ENCODE data around the gene GNB1.
A peak's percentile ranks its signal among the peaks of the same experiment; 100 is the strongest.

Gene GNB1

DNA sequence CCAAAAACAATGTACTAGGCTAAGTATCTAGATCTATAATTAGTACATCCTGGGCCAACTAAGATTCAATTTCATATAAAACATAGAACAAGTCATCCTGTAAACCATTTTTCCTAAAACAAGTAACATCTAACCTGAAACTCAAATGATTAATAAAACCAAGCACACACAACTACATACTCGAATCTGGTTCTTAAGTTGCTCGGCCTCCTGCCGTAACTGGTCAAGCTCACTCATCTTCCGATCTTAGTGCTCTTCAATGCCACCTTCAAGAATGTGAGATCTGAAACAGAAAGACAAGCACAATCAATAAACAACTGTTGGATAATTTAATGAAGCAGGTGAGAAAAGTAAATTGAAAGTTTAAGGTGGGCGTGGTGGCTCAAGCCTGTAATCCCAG lies 65.7 kb downstream of the GNB1 start:
- no peak for DNase-seq (ENCODE audit: low spot score)

DNA sequence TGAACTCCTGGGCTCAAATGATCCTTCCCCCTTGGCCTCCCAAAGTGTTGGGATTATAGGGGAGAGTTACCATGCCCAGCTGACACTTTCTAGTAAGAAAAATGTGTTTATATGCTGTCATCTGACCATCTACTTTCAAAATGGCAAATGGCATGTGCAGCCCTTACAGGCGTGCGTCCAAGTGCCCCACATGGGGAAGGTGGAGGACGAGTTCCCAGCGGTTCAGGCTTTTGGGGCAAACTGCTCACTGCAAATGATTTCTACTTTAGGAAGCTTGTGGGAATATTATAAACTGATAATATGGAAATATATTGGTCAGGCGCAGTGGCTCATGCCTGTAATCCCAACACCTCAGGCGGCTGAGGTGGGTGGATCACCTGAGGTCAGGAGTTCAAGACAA lies 71.1 kb downstream of the GNB1 start:
- no peak for DNase-seq (ENCODE audit: low spot score)

DNA sequence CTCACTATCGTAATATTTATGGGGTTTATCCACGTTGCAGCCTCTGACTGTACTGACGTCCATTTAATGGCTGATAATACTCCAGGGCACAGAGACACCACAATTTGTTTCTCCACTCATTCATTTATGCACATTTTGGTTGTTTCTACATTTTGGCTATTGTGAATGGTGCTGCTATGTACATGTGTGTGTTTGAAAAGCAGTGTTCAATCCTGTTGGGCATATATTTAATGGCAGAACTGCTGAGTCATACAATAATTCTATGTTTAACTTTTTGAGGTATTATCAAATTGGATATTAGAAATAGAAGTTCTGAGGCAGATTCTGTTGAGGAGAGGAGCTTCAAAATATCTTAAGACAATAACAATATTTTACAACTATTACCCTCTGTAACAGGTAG lies 73.7 kb downstream of the GNB1 start:
- no peak for DNase-seq (ENCODE audit: low spot score)

DNA sequence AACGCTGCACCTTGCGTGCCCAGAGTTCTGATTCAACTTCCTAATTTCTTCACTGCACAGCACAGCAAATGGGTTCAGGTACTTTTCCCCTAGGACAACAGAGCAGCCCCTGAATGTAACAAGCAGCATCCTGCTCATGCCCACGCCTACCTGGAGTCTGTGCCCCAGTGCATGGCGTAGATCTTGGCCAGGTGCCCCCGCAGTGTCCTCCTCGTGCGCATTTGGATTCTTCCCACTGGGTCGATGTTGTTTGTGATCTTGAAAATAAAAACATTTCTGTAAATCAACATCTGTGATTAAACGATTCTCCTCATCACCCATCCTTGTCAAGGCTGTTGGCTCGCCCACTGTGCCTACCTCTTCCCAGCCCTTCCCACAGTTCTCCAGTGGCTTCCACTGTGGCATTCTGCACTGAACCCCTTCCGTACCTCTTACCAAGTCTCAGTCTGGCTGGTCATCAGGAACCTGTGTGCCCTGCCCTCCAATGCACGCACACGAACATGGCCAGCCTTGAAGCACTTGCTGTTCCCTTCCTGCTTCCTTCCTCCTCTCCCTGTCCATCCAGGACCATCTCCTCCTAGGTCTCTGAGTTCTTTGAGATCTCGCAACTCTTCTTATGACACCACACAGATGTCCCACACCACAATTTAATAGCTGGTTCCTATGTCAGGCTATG lies 75.1 kb downstream of the GNB1 start:
- no peak for DNase-seq (ENCODE audit: low spot score)

DNA sequence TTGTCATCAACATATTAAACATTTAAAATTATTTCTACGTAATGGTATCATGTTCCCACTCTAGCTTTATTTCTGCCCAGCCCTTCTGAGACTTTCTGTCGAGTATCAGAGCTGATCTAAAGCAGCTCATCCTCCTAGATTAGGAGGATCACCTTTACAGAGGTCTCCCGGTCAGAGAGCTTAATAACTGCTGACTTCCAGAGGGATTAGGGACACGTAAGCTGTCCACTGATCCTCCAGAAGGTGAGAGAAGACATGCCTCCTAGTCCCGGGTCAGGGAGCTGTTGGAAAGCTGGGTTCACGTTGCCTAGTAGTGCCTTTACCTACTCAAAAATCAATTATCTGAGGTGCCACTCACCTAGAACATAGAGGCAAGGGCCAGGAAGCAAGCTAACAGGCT lies 81.4 kb downstream of the GNB1 start:
- no peak for DNase-seq (ENCODE audit: low spot score)

DNA sequence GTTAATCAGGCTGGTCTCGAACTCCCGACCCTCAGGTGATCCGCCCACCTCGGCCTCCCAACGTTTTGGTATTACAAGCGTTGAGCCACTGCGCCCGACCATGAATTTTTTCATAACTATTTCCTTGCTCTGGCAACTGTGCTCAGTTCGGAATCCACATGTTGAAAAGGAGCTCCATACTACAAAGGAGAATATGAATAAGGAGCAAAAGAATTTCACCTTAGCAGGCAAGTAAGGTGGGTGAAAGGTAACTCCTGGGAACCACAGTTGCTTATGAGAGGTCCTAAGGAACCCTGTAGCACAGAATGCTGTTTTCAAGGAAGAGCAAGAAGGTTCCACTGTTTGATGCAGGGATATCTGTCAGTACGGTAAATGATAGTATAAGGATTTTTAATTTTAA lies 82.7 kb downstream of the GNB1 start:
- DNase-seq (ENCODE audit: low spot score), result no peak

DNA sequence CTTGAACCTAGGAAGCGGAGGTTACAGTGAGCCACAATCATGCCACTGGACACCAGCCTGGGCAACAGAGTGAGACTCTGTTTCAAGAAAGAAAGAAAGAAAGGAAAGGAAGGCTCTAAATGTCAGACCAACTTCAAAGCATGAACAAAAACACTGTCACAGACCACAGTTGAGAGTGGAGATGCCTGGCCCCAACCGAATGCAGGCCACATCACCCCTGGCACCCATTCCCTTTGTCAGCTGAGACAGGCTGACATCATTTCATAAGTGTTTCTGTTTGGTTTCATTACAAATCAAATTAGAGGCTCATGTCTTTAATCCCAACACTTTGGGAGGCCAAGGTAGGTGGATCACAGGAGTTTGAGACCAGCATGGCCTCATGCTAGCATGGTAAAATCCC lies 84.0 kb downstream of the GNB1 start:
- DNase-seq (ENCODE audit: low spot score), result peak; percentile 58

DNA sequence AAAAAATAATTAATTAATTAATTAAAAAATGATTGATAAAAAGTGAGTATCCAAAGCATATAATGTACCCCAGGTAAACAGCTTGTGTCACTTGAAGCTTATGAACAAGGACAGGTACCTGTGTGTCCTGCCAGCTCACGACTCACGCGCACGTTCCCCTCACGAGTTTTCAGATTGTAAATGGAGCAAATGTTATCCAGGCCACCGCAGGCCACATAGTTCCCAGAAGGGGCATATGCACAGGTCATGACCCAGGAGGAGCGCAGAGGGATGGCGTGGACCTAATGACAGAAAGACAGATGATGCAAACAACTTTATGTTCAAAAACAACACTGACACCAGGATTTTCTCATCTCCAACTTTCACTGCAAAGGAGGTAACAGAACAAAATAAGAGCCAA lies 86.6 kb downstream of the GNB1 start:
- no peak for DNase-seq (ENCODE audit: low spot score)

DNA sequence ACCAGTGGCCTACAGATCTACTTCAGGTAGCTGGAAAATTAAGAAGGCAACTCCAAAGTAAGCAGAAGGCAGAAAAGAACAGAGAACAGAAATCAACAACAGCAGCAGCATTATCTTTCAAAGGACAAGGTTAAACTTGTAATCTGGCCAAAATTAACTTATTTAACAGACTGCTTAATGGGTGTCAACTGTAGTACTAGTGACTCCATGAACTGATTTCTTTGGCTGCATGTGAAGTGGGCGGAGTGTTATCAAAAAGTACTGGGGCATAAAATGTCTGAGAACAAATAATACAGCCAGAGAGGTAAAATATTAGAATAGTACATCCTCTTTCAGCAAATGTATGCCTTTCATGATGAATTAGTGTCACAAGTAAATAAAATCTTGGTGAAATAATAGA lies 88.0 kb downstream of the GNB1 start:
- no peak for DNase-seq (ENCODE audit: low spot score)

DNA sequence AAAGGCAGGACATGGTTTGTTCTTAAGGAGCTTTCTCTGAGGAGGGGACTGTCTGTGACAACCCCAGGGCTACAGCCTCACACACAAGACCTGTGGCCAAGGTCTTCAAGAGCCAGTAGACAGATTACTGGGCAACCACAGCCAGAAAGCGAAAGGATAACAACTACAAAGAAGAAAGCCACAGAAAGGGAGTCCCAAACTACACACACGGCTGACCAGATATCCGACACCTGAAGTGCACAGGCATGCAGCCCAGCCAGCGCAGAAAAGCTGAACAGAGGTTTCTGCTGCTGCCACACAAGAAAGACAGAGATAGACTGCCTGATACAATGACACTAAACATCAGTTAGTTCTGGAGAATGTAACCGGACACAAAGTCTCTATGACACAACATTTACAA lies 91.2 kb downstream of the GNB1 start:
- DNase-seq (ENCODE audit: low spot score), result no peak

DNA sequence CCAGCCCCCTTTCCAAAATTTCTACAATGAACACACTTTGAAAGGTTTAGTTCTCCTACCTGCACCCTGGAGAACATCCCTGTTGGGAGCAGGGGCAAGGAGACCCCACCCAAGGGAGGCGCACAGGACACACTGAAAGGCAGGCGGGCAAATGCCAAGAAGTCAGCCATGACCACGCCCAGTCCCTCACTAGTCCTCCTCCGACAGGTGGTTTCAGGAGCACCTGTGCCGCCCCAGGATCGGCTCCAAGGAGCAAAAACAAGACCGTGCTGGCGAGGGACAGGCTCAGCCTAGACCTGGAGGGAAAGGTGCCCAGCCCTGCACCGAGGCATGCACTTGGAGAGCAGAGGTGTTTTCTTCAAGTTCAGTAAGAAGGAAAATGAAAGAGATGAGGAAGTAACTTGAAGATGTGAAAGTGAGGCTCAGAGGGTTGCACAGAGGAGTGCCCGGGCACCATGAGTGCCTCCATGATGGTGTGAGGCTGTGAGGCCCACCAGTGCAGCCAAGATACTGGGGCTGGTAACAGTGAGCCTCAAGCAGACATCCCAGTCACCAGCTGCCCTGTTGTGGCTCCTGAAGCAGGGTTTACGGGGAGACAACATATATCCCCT lies 93.1 kb downstream of the GNB1 start:
- no peak for DNase-seq (ENCODE audit: low spot score)

DNA sequence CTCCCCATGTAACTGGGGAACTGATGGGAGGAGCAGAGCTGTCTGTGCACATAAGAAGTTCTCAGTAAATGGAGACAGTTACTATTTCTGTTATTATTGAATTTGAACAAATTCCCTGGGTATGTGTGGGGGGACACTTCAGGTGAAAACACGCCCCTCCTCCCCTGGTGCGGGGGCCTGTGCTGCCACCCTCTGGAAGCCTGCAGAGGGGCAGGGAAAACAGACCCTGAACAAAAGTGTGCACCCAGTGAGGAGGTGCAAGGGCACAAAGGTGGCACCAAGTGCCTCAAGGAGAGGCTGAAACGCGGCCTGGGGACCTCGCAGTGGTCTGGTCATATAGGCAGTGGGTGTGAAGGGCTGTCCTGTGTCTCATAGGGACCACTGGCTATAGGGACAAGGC lies 94.4 kb downstream of the GNB1 start:
- no peak for DNase-seq (ENCODE audit: low spot score)

DNA sequence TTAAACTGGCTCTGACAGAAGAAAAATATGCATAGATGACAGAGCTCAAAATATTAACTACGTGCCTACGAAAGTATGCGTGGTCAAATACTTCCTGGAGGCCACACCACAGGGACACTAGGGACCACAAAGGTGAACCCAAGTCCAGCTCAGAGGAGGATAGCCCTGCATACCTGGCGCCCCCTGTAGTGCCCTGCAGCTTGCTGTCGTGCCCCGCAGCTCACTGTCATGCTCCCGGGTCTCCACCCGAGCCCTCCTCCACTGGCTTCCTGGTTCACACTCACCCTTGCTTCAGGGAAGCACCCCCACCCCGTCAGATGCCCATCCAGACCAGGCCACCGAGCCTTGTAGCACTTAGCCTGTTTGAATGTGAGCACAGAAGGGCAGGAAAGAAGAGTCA lies 95.9 kb downstream of the GNB1 start:
- no peak for DNase-seq (ENCODE audit: low spot score)

DNA sequence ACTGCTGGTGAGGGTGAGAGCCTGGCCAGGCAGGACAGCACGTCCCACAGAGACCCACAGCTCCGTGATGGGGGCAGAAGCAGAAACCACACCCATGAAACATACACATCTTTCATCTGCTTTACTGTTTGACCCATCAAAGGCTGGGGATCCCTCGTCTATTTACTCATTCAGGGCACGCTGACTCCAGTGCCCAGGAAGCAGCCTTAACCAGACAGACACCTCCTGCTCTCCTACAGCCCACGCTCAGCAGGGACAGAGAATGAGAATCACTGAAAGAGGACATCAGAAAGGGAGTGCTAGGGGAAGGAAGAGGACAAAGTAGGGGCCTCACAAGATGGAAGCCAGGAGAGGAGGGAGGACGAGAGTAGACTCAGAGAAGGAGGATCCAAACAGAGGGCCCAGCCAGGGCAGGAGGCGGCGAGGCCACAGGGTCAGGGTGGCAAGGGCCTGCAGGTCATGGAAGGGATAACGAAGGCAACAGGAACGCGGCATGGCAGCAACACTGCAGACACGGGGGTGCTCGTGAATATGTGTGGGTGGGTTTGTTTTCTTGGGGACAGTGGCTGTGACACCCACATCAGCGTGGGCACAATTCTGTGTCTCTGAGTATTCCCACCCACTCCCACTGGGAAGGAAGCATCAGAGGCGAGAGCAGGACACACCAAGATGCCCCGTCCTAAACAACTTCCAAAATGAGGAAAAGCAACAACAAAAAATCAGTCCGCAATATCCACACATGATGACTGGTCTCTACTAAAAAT lies 97.2 kb downstream of the GNB1 start:
- DNase-seq (ENCODE audit: low spot score), result no peak

DNA sequence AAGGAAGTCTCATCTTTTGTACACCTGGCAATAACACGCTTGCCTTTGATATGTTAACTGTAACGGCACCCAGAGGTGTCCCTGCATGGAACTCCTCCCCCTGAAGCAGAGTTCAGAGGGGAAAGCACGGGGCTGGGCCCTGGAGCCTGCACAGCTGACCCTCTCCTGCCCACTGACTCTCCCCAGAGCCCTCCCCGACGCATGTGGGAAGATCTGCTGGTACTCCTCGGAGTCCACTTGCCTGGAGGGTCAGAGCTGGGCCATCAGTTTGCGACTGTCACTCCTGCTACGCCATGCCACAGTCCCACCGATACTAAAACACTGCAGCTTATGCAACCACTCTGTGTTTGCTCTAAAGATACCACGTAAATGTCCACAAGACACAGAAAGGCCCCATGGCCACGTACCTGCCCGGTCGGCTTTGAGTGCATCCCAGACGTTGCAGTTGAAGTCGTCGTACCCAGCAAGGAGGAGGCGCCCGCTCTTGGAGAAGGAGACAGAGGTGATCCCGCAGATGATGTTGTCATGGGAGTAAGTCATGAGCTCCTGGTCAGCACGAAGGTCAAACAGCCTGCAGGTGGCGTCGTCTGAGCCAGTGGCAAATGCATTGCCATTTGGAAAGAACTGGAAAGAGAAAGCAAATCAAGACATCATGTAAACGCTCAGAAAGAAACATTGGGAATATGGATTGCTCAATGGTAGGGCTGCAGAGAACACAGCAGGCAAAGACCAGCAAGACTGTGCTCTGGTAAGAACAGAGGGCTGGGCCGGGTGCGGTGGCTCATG lies 102.0 kb downstream of the GNB1 start:
- no peak for DNase-seq (ENCODE audit: low spot score)

DNA sequence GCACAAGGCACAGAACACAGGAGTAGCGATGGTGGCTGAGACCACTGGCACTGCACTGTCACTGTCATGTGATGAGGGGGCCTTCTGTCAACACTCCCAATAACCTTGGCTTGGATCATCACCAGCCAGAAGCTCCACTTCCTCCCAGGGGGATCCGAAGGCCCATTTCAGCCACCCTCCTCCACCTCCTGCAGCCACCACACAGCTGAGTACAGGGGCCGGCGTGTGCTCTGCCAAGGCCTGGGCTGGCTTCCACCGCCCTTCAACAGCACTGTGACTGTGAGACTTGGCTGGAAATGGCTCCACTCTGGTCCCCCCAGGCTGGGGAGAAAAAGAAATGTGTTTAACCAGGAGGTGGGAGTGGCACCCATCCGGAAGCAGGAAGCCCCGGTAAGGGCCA lies 102.8 kb downstream of the GNB1 start:
- DNase-seq (ENCODE audit: low spot score), result peak; percentile 62

DNA sequence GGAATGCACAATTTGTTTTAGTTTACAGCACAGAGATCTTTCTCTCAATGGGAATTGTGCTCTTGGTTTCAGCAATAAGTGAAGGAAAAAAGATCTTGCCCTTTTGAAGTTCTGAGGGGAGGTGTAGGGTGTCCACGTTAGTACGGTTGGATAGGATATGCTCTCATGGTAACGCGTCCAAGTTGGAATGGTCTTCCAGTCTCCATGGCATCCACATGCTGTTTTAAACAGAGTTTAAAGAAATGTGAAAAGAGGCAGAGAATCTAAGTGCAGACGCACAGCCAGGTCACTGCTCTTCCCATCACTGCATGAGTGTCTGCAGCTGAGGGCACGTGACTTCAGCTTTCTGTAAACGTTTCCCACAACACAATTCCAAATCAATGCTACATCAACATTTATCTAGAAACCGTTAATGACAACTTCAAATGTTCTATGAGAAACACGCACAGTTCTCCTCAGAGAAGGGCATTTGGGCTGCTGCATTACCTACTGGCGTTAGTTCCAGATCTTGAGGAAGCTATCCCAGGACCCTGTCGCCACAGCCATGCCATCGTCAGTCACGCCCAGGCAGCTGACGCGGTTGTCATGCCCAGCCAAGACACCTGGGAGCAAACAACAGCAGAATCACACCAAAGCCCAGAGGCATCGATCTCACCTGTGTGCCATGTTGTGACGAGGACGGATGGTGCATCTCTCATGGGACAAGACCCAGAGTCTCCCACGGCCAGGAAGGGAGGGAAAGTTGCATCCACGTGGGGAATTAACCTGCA lies 103.9 kb downstream of the GNB1 start:
- no peak for DNase-seq (ENCODE audit: low spot score)

DNA sequence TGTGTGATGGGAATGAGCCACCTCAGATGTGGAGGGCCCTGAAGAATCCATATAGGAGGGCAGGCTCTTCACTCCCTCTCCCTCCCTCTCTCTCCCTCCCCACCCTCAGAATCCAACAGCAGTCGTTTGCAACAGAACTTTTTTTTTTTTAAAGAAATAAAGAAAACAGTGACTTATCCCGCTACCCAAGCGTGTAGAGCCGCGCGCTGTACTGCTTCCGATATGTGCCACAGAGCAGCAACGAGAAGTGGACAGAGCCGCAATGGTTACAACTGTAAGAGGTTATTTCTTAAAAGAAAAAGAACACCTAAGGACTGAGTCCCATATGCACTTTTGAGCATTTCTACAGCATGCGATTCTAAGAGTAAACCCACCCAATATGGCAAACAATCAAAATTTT lies 105.2 kb downstream of the GNB1 start:
- no peak for DNase-seq (ENCODE audit: low spot score)

DNA sequence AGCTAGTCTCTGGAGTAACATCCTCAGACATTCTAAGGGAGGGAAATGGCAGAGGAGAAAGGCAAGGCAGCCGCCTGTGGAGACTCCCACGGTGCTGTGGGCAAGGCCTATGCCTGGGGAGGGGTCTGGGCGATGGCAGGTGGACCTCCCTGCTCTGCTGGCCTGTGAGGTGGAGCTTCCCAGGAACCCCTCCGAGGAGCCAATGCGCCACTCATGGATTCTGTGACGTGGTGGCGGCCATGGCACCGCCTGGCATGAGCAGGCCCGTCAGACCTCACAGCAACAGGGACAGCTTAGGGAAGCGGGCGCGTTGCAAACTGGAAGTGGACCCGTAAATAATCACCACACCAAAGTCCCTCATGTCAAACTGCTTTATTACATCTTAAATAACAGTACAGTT lies 106.0 kb downstream of the GNB1 start:
- DNase-seq (ENCODE audit: low spot score), result no peak

DNA sequence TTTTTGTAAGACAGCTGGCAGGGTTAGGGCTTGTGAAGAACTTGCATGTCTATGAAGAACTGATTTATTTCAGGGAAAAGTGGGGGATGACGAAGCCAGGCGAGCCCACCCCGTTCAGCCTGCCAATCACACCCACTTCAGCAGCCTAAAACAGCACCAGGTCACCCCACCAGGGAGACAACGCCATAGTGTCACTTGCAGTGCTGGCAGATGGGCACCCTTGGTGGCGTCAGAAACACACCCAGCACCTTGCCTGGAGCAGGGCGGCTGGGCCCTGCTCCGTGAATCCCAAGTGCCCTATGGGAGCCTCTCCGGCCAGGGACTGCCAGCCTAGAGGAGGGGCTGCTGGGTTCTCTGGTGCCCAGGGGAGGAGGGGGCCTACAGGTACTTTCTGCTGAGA lies 107.6 kb downstream of the GNB1 start:
- DNase-seq (ENCODE audit: low spot score), result no peak

DNA sequence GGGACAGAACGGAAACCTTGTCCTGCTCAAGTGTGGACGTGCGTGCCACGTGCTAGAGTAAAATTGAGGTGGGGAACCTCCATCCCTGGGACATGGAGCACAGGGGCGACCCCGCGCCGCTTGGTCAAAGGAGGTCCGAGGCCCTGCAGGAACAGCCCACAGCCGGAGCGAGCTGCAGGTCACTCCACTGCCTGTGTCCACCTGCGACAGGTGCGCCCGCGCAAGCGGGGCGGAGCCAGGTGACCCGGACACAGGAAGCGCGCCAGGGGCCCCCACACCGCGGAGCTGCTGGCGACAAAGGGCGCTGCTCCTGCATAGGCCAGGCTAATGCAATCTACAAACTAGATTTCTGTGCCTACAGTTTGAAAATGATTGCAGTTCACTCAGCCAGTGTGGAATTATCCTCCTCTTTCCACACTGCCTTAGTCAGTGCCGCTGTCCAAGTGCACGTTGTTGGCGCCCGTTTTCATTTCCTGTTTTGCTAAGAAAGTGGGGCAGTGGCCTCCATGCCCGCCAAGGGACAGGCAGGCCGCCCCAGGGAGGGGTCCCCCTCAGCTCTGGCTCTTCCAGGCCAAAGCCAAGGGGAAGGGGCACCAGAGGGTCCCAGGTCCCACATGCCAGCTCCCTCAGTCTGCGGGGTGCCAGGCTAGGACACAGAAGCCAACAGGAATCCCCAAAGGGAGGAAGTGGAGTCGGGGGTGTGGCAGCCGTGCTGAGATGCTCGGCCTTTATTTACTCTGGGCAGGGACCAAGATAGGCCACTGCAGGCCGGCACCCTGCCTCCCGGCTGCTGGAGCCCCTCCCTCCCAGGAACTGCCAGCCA lies 108.3 kb downstream of the GNB1 start:
- DNase-seq (ENCODE audit: low spot score), result peak; percentile 53

Measured in Ammon's horn (tissue), 1 donor.